GM23338 (cell line): ENCODE data around the gene ADAT2.

Experiments used
- CREB1 ChIP-seq: fragments of 250-450 bp; sonication (Bioruptor Pico); IDR thresholded peaks from 2 replicates; pipeline ENCODE4 v1.5.0; 2020; ENCODE audit warnings: low read depth, mild to moderate bottlenecking, moderate library complexity
- CTCF ChIP-seq, 2 experiments: fragments of 200-600 bp in 1 of 2; sonication (generic) in 1 of 2; conservative IDR thresholded peaks; 2 replicates each; pipeline versions ENCODE4 v1.5.1 to v1.6.1; 2016 to 2017; ENCODE audit warnings: antibody characterized with exemption in 2 of 2, low read depth in 2 of 2, mild to moderate bottlenecking in 2 of 2, moderate library complexity in 1 of 2
- EZH2 ChIP-seq: fragments of 200-600 bp; sonication (generic); IDR thresholded peaks from one replicate; pipeline ENCODE4 v1.8.0; 2017; ENCODE audit warnings: antibody characterized with exemption, mild to moderate bottlenecking, low read depth; ENCODE audit not compliant: unreplicated experiment
- EZH2phosphoT487 ChIP-seq: fragments of 200-600 bp; sonication (generic); IDR thresholded peaks from one replicate; pipeline ENCODE4 v1.8.1; 2018; ENCODE audit warnings: antibody characterized with exemption; ENCODE audit not compliant: unreplicated experiment
- STAT1 ChIP-seq: IDR thresholded peaks from one replicate; pipeline ENCODE4 v1.6.1; 2016; ENCODE audit warnings: antibody characterized with exemption; ENCODE audit not compliant: unreplicated experiment

- no peak for TF ChIP-seq CTCF (conservative IDR thresholded peaks at IDR 0.05; ENCODE audit: low read depth in 2 of 2)
- no peak for TF ChIP-seq STAT1
- TF ChIP-seq EZH2 = no peak
- TF ChIP-seq EZH2phosphoT487 = no peak
- no peak for TF ChIP-seq CREB1
Observed at GRCh38 chr6:143401636-143402370, 48.7 kb downstream of the ADAT2 start.
